HG02970 (cell line): ENCODE measurements around the gene CPNE1.

Source experiments
- ATAC-seq: cut with Tn5 transposase; IDR thresholded peaks from one replicate; pipeline ENCODE4 v1.9.1; 2021; ENCODE audit warnings: mild to moderate bottlenecking, moderate library complexity, moderate number of reproducible peaks; ENCODE audit not compliant: unreplicated experiment, low FRiP score

The CPNE1 gene

GRCh38 chr20:35601990-35602389 lies 62.7 kb downstream of the CPNE1 start:
- no peak for ATAC-seq

- ATAC-seq = no peak
These were observed 63.4 kb downstream of the CPNE1 start for GRCh38 chr20:35600993-35601973.

GRCh38 chr20:35600176-35600992 lies 64.3 kb downstream of the CPNE1 start:
- ATAC-seq = no peak

- no peak for ATAC-seq
These were observed 65.0 kb downstream of the CPNE1 start for GRCh38 chr20:35599776-35600120.

- no peak for ATAC-seq
These were observed 65.6 kb downstream of the CPNE1 start for GRCh38 chr20:35598899-35599775.

GRCh38 chr20:35598476-35598875 lies 66.2 kb downstream of the CPNE1 start:
- ATAC-seq = no peak

- no peak for ATAC-seq
These were observed 67.5 kb downstream of the CPNE1 start for GRCh38 chr20:35597186-35597585.

- ATAC-seq = no peak
These were observed 68.8 kb downstream of the CPNE1 start for GRCh38 chr20:35595901-35596300.

GRCh38 chr20:35595456-35595855 lies 69.2 kb downstream of the CPNE1 start:
- no peak for ATAC-seq

- no peak for ATAC-seq
These were observed 72.2 kb downstream of the CPNE1 start for GRCh38 chr20:35592339-35592974.

- ATAC-seq = no peak
These were observed 76.3 kb downstream of the CPNE1 start for GRCh38 chr20:35588397-35588796.

- no peak for ATAC-seq
These were observed 77.3 kb downstream of the CPNE1 start for GRCh38 chr20:35587436-35587835.

- ATAC-seq = no peak
These were observed 77.8 kb downstream of the CPNE1 start for GRCh38 chr20:35586751-35587425.

GRCh38 chr20:35583636-35584560 lies 80.8 kb downstream of the CPNE1 start:
- ATAC-seq = no peak

- no peak for ATAC-seq
These were observed 81.8 kb downstream of the CPNE1 start for GRCh38 chr20:35582741-35583404.

- no peak for ATAC-seq
These were observed 82.6 kb downstream of the CPNE1 start for GRCh38 chr20:35582131-35582530.

GRCh38 chr20:35579196-35579595 lies 85.5 kb downstream of the CPNE1 start:
- ATAC-seq = no peak

- ATAC-seq = no peak
These were observed 86.2 kb downstream of the CPNE1 start for GRCh38 chr20:35578469-35578868.
